ENCODE data around the gene CALCOCO2.

- TF ChIP-seq POLR2AphosphoS5 (IDR thresholded peaks at IDR 0.05): no peak
- TF ChIP-seq CTCF (IDR thresholded peaks at IDR 0.05; ENCODE audit: poor library complexity, severe bottlenecking): no peak
- TF ChIP-seq MXI1 (conservative IDR thresholded peaks at IDR 0.05; ENCODE audit: poor library complexity, severe bottlenecking): no peak
- no peak for TF ChIP-seq TAF1 (IDR thresholded peaks at IDR 0.05; ENCODE audit: low read depth)
- no peak for TF ChIP-seq EZH2 (IDR thresholded peaks at IDR 0.05; ENCODE audit: borderline replicate concordance, insufficient read depth, low read length, poor library complexity, severe bottlenecking)
Observed at GRCh38 chr17:48842746-48843145, 11.9 kb downstream of the CALCOCO2 start.

Data from neural cell (in vitro differentiated cells).